ENCODE data around the gene VANGL2.

Gene VANGL2

DNA sequence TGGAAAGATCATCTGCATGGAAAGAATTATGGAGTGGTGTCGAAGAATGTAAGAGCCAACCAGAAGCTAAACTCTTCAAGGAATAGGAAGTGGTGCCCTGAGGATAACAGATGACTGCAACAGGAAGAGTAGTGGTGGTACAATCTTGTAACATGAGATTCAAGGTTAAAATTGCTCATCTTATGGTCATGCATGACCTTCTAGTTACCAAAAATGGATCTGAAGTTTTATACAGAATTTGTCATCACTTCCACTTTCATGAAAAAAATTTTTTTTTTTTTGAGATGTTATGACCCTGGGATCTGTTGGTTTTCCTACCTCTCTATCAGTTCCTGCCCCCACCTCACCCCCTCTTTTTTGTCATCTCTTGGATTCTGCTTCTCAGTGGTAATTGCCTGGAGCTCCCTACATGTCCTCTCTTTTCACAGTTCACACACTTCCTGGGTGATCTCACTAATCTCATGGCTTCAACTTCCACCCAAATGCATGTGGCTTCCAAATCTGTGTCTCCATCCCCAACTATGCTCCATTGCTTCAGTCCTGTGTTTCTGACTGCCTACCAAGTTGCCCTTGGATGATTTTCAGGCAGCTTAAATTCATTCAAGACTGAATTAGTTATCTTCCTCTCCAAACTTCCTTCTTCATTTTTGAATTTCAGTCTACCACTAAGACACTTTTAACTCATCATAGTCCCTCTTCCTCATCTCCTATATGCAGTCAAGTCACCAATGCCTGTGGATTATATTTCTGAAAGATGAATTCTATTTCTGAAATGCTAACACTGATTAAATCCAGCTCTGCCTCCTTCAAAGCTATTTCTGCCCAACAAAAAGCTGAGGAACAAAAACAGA lies 74.3 kb downstream of the VANGL2 start:
- TF ChIP-seq POLR2AphosphoS5 (IDR thresholded peaks at IDR 0.05; ENCODE audit: low read depth) (no peak), SPI1 (IDR thresholded peaks at IDR 0.05; ENCODE audit: borderline replicate concordance, low read depth) (no peak), CTCF (IDR thresholded peaks at IDR 0.05; ENCODE audit: insufficient read depth, low read length) (no peak), REST (IDR thresholded peaks at IDR 0.05; ENCODE audit: insufficient replicate concordance, low read depth) (no peak), GABPA (IDR thresholded peaks at IDR 0.05; ENCODE audit: low read depth) (no peak)
- Histone ChIP-seq H3K27me3 (ENCODE audit: insufficient read depth, poor library complexity, severe bottlenecking) (no peaks in the 10 kb centered on the region), H3K27ac (replicated peaks) (no peak overlapping the region), H3K4me3 (replicated peaks; ENCODE audit: insufficient read depth, low read length) (no peak overlapping the region)
- DNase-seq (ENCODE audit: low read depth in 1 of 2, low spot score in 1 of 2): peak in 1 of 2 experiments; percentile 13

Data from HL-60 (cell line).